ENCODE data around the gene PRKAG2.

- TF ChIP-seq FOXP1 (IDR thresholded peaks at IDR 0.05) = no peak
- TF ChIP-seq FOXP1 (CRISPR knock-in tag; IDR thresholded peaks at IDR 0.05) = no peak
- no peak for TF ChIP-seq POLR2AphosphoS5 (IDR thresholded peaks at IDR 0.05; ENCODE audit: low read depth, low read length)
- no peak for TF ChIP-seq ZNF780A (CRISPR knock-in tag; IDR thresholded peaks at IDR 0.05)
- no peak for TF ChIP-seq ARID3A (IDR thresholded peaks at IDR 0.05; ENCODE audit: low read depth, low read length)
- TF ChIP-seq POLR2A (IDR thresholded peaks at IDR 0.05; ENCODE audit: insufficient read depth in 1 of 2, low read depth in 2 of 2, low read length in 2 of 2) = no peak
- TF ChIP-seq CHD2 (IDR thresholded peaks at IDR 0.05; ENCODE audit: low read depth, low read length) = no peak
- no peak for TF ChIP-seq ZNF770 (CRISPR knock-in tag; IDR thresholded peaks at IDR 0.05)
- no peak for TF ChIP-seq PTBP1 (IDR thresholded peaks at IDR 0.05; ENCODE audit: low read depth, low read length, poor library complexity, severe bottlenecking)
- no peak for TF ChIP-seq KDM1A (CRISPR knock-in tag; IDR thresholded peaks at IDR 0.05)
- no peak for TF ChIP-seq ZNF639 (CRISPR knock-in tag; conservative IDR thresholded peaks at IDR 0.05)
- no peak for TF ChIP-seq ZNF563 (CRISPR knock-in tag; IDR thresholded peaks at IDR 0.05)
These were observed 44.3 kb downstream of the PRKAG2 start for GRCh38 chr7:151832656-151833055.
